Epithelial cell of umbilical artery (primary cell): ENCODE results near the gene TBC1D24. TPM values are rescaled to one million over a fixed set of nuclear protein-coding genes. Genes with fewer than 3 reads are reported as not detected.

ENCODE experiments used
- total RNA-seq: library from RNA; depleted of rRNA; stranded (reverse); fragments of >200 nt; gene quantifications from 2 replicates; pipeline ENCODE4 v1.2.3, GENCODE V29; 2014

The TBC1D24 gene
- 9.7 and 10.6 TPM in 2 replicates for total RNA-seq

DNA sequence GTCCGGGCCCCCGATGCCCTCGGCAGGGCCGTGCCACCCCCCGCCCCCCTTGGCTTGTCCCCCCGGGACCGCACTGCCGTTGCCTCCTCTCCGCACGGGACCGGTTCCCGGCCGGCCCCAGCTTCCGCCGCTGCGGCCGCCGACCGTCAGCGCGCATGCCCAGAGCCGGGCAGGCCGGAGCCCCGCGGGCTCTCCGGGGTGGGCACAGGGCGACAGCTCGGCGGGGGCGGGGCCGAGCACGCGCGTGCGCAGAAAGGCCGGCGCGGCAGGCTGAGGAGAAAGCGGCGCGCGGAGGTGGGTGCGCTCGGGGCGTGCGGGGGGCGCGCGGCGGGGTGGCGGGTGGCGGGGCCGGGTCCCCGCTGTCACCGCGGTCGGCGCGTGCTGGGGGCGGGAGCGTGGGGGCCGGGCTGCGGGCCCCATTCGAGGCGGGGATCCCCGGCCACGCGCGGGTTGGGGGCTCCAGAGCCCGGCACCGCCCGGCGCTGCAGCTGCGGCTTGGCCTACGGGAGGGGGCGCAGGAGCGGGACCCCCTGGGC is at the start of gene TBC1D24:
Gene TBC1D24, plus strand, starts transcription at position 251 of the 536 bp plus-strand sequence. CDS start 21,022 bp downstream, outside the sequence.

DNA sequence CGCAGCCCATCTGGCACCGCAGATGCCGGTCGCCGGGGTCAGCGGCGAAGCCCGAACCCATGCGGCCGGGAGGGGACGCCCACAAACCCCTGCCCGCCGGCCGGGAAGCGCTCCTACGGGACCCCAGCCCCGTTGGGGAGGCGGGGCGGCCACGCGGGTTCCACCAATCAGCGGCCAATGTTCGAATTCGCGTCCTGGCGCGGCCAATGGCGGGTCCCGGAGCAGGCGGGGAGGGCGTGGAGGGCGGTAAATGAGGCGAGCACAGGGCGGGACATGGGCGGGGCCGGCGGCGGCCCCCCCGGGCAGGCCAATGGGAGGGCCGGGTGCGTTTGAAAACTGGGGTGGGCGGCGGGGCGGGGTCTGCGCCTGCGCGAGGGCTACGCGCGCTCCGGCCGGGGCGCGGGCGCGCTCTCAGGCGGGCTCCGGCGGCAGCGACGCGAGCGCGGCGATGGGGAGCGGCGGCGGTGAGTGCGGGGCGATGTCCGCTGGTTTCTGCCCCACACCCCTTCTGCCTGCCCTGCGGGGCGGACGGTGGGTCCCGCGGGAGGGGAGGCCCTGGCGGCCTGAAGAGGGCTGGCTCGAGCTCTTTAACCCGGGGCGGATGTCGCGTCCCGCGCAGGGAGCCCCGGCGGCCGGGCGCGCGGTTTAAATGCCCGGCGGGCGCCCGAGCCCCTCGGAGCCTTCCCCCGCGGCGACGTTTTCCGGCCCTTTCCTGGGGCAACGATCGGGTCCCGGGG is 45.7 kb upstream of the TBC1D24 start, which contains the start of gene CCNF:
Gene CCNF, plus strand, starts transcription at position 414 of the 737 bp plus-strand sequence. Its CDS starts 35 bp downstream, at position 449.

DNA sequence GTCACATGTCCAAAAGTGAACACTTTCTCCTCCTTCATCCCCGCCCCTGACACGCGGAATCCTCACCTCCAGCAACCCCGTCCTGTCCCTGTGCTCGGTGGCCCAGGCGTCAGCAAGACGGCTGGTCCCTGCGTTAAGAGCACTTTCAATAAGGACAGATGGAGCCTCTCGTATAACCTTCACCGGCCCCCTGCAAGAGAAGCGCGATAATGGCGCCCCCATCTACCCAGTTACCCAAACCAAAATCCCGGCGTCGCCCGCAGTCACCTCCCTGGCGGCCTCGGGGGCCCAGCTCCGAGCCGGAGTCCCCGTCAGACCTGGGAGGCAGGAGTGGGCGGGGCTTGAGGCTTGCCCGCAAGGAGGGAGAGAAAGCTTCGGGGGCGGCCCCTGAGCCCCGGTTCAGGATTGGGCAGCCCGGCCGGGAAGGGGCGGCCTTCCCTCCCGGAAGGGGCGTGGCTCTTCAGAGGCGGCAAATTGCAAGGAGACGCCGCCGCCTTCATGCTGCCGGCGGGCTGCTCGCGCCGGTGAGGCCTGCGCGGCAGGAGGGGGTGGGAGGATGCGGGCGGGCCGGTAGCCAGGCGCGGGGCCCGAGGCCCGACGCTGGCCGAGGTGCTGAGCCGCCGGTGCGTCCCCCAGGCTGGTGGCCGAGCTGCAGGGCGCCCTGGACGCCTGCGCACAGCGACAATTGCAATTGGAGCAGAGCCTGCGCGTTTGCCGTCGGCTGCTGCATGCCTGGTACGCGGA is 15.1 kb upstream of the TBC1D24 start, which contains the start of gene TEDC2:
Gene TEDC2, plus strand, starts transcription at position 463 of the 744 bp plus-strand sequence. Its CDS starts 36 bp downstream, at position 499.

DNA sequence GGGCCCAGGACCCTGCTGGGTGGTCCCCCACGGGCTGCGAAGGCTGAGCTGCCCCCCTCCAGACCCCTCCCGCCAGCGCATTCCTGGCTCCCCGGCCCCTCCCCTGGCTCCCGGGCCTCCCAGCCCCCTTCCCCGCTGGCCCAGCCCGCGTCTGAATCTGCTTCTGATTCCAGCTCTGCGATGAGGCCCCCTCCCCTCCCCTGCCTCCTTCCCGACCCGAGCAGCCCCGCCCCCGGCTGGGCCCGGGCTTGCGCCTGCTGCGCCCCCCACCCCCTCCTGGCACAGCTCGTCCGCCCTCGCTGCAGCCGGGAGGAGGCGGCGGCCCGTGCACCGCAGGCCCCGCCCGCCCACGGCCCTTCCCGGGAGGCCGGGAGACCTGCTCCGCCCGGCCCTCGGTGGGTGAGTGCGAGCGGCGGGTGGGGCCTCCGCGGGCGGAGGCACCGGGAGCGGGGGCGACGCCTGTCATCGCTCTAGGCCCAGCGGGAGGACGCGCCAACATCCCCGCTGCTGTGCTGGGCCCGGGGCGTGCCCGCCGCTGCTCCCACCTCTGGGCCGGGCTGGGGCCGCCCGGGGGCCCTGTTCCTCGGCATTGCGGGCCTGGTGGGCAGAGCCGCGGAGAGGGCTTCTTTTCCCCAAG is 3.8 kb upstream of the TBC1D24 start, which contains the start of gene NTN3:
Gene NTN3, plus strand, starts transcription at position 282 of the 637 bp plus-strand sequence. CDS start 405 bp downstream, outside the sequence.

DNA sequence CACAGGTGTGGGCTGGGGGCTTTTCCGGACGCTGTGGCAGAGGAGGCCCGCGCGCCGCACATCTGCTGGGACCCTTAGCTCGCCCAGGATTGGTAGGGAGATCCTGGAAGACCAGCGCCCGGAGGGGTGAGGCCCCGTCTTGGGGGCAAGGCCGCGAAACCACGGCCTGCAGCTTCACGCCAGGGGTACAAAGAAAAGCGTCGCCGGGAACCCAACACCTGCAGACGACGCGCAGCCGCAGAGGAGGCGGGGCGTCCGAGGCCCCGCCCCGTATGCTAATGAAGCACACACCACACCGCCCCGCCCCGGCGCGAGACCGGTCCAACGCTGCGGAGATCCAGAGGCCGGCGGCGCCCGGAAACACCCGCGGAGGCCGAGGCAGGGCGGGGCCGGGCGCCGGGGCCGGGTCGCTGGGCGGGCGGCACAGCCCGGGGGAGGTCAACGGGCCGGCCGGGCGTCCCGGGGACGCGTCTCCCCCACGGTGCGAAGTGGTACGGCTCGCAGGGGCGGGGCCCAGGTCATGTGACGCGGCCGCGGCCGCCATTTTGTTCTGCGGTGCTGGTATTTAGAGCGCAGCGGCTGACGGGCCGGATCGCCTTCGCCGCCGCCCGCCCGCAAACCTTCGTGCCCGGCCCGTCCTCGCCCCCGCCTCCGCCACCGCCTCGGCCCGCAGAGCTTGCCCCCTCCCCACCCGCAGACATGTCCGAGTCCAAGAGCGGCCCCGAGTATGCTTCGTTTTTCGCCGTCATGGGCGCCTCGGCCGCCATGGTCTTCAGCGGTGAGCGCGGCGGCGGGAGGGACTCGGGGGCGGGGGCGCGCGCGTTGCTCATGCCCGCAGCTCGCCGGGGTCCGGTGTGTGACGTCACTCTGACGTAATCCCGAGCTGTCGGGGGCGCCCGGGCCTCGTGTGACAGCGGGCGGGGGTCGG is 38.7 kb downstream of the TBC1D24 start, which contains the start of gene ATP6V0C:
Gene ATP6V0C, plus strand, starts transcription at position 548 of the 928 bp plus-strand sequence. Its CDS starts 152 bp downstream, at position 700.

DNA sequence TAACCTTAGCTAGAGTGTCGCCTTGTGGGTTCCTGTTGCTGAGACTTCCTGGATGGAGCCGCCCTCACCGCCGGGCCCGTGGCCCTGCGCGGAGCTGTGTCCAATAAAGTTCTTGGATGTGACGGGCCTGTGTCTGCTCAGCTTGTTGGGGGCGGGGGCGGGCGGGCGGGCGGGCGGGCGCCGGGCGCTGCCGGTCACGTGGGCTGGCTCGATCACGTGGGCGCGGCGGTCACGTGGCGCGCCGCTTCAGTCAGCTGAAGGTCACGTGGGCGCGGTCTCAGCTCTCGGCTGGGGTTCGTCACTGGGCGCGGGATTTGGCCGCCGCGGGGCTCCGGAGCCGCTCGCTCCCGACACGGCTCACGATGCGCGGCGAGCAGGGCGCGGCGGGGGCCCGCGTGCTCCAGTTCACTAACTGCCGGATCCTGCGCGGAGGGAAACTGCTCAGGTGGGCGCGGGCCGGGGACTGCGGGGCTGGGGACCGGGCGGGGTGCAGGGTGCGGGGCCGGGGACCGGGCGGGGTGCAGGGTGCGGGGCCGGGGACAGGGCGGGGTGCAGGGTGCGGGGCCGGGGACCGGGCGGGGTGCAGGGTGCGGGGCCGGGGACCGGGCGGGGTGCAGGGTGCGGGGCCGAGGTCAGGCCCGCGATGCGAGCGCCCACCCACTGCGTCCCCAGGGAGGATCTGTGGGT is 45.3 kb downstream of the TBC1D24 start, which contains the start of gene AMDHD2:
Gene AMDHD2, plus strand, starts transcription at position 275 of the 687 bp plus-strand sequence. Its CDS starts 88 bp downstream, at position 363.

DNA sequence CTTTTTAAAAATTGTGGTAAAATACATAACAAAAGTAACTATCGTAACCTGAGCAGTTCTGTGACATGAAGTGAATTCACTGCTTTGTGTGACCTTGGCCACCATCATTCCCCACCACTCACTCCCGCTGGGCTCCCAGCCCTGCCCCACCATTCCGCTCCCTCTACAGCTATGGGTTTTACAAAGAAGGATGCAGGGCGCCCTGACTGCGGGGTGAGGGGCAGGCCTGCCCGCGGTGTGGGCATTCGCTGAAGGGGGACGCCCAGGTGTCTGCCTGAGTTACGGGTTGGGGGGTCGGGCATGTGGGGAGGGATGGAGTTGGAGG is 56.4 kb downstream of the TBC1D24 start, which contains the start of gene CEMP1:
Gene CEMP1, minus strand, starts transcription at position 38 of the 325 bp plus-strand sequence. CDS start 335 bp downstream, outside the sequence.

DNA sequence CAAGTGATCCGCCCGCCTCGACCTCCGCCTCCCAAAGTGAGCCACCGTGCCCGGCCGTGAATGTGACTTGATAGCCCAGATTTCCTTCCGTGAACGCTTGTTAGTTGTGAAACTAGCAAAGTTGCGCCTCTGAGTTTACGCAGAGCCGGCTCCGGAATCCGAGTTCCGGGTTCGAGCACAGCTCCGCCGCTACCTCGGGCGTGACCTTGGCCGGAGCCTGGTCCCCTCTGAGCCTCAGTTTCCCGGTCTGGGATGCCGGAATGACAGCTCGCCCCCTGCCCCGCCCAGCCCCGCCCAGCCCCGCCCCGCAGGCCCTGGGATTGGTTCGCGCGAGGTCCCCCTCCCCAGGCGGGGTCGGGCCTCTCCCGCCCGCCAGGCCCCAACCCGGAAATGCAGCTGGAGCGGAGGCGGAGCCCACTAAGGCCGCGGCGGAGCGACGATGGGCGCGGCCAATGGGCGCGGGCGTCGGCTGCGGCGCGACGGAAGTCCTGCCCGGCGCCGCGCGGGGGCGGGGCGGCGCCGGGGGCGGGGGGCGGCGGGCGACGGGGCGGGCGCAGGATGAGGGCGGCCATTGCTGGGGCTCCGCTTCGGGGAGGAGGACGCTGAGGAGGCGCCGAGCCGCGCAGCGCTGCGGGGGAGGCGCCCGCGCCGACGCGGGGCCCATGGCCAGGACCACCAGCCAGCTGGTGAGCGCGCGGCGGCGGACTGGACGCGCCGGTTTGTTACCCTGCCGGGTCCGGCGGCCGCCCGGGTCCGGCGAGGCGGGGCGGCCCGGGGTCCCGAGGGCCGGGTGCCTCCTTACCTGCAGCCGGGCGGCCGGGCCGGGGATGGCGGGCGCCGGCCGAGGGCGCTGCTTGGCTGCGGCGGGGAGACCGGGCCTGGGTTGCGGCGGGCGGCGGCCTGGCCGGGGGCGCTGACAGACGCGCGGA is 62.8 kb downstream of the TBC1D24 start, which contains the start of gene PDPK1:
Gene PDPK1, plus strand, starts transcription at position 571 of the 929 bp plus-strand sequence. Its CDS starts 92 bp downstream, at position 663.

Other genes with a start within 250 kb of the TBC1D24 start
- 0.97 and 1.4 TPM in 2 replicates for gene DNASE1L2, start 238.7 kb upstream of the TBC1D24 start, total RNA-seq
- gene ECI1, start 223.5 kb upstream of the TBC1D24 start, total RNA-seq, result 33.8 and 45.7 TPM in 2 replicates
- 67.0 and 81.9 TPM in 2 replicates for gene RNPS1, start 207.0 kb upstream of the TBC1D24 start, total RNA-seq
- 15.3 and 21.9 TPM in 2 replicates for gene ABCA3, start 134.4 kb upstream of the TBC1D24 start, total RNA-seq
- 35.1 and 45.4 TPM in 2 replicates for gene CCNF, start 45.7 kb upstream of the TBC1D24 start, total RNA-seq
- 7.4 and 9.1 TPM in 2 replicates for gene TEDC2, start 15.0 kb upstream of the TBC1D24 start, total RNA-seq
- gene NTN3, start 3.8 kb upstream of the TBC1D24 start, total RNA-seq, result not detected in 2 replicates
- gene ATP6V0C, start 38.8 kb downstream of the TBC1D24 start, total RNA-seq, result 4.3 and 4.5 TPM in 2 replicates
- gene AMDHD2, start 45.2 kb downstream of the TBC1D24 start, total RNA-seq, result 27.6 and 36.2 TPM in 2 replicates
- gene CEMP1, start 56.3 kb downstream of the TBC1D24 start, total RNA-seq, result not detected in 2 replicates
- gene PDPK1, start 62.9 kb downstream of the TBC1D24 start, total RNA-seq, result 16.2 and 26.7 TPM in 2 replicates
- 19.9 and 27.9 TPM in 2 replicates for gene KCTD5, start 207.4 kb downstream of the TBC1D24 start, total RNA-seq
- gene PRSS27, start 245.1 kb downstream of the TBC1D24 start, total RNA-seq, result 0.32 and 0.46 TPM in 2 replicates